Spleen (tissue), 11 donors: ENCODE data around the gene NAA15. TPM values are rescaled to one million over a fixed set of nuclear protein-coding genes. Genes with fewer than 3 reads are reported as not detected.
A peak's percentile ranks its signal among the peaks of the same experiment; 100 is the strongest.

ENCODE experiments used
- DNase-seq: peaks from one replicate; pipeline ENCODE4 v3.0.0-alpha.2; 2020
- H3K27ac ChIP-seq, 8 donors: fragments of 200-600 bp; sonication (generic) in 7 of 8; 1 replicate in 4 of 8; 2 replicates in 4 of 8; pipeline versions ENCODE4 v1.5.0 to v1.8.0; 2016 to 2021; ENCODE audit warnings: inconsistent platforms in 4 of 8, mild to moderate bottlenecking in 4 of 8, moderate library complexity in 1 of 8
- H3K27me3 ChIP-seq, 7 donors: fragments of 200-600 bp; sonication (generic) in 6 of 7; replicated peaks in 1 of 7; 1 replicate in 4 of 7; 2 replicates in 3 of 7; pipeline versions ENCODE4 v1.5.0 to v1.8.0; 2016 to 2021; ENCODE audit warnings: inconsistent platforms in 3 of 7, mild to moderate bottlenecking in 1 of 7
- H3K36me3 ChIP-seq, 6 donors: fragments of 200-600 bp; sonication (generic) in 5 of 6; 1 replicate in 4 of 6; 2 replicates in 2 of 6; pipeline versions ENCODE4 v1.5.0 to v1.8.0; 2016 to 2021; ENCODE audit warnings: inconsistent platforms in 2 of 6
- H3K4me1 ChIP-seq, 6 donors: fragments of 200-600 bp; sonication (generic) in 5 of 6; 1 replicate in 3 of 6; 2 replicates in 3 of 6; pipeline versions ENCODE4 v1.5.0 to v1.8.0; 2016 to 2021; ENCODE audit warnings: inconsistent platforms in 3 of 6
- H3K4me3 ChIP-seq, 8 donors: fragments of 200-600 bp; sonication (generic) in 7 of 8; 1 replicate in 4 of 8; 2 replicates in 4 of 8; pipeline versions ENCODE4 v1.5.0 to v1.8.0; 2016 to 2021; ENCODE audit warnings: inconsistent platforms in 4 of 8, mild to moderate bottlenecking in 4 of 8, moderate library complexity in 2 of 8
- H3K9me3 ChIP-seq, 8 donors: fragments of 200-600 bp; sonication (generic) in 7 of 8; 1 replicate in 4 of 8; 2 replicates in 4 of 8; pipeline versions ENCODE4 v1.5.0 to v1.8.0; 2016 to 2021; ENCODE audit warnings: inconsistent platforms in 4 of 8
- POLR2A ChIP-seq, 3 donors: fragments of 450-650 bp; IDR thresholded peaks; one replicate each; pipeline ENCODE4 v1.5.1; 2017; ENCODE audit warnings: antibody characterized with exemption in 3 of 3, mild to moderate bottlenecking in 1 of 3
- POLR2AphosphoS5 ChIP-seq, 3 donors: sonication (generic); formaldehyde crosslinking; IDR thresholded peaks; one replicate each; pipeline ENCODE4 v1.5.1; 2017; ENCODE audit warnings: antibody characterized with exemption in 3 of 3
- WGBS, 5 donors: extraction: QIAGEN DNeasy Blood & Tissue Kit in 3 of 5; methylation state at CpG; one replicate each; pipeline versions ENCODE4 v1.1.5 to v1.1.7; 2013 to 2018; 5-methylcytosine and 5-hydroxymethylcytosine counted together
- intact Hi-C: fragments of 100-400 bp; cut with DNase I; formaldehyde crosslinking; loops from one replicate; pipeline ENCODE4 v1.15.0; 2023; ENCODE audit warnings: low total_unique reads
- polyA plus RNA-seq, 3 donors: library from polyadenylated mRNA; stranded (reverse); fragments of 200-250 nt; gene quantifications; one replicate each; pipeline ENCODE4 v1.2.1, GENCODE V29; 2013
- total RNA-seq, 7 donors: library from RNA; depleted of rRNA in 3 of 7; stranded (reverse); fragments of >200 nt in 3 of 7; fragmentation: NEBNext Ultra II Directional in 4 of 7; extraction: Animal tissue kit (Norgen Biotek cat#: 25700) in 4 of 7; gene quantifications; one replicate each; pipeline versions ENCODE4 v1.1.0 to v1.2.1, GENCODE V29; 2016 to 2021
- TF ChIP-seq, protein P1 (sequence below), 11 experiments: fragments of 200-600 bp in 7 of 11; fragments of 450-650 bp in 4 of 11; sonication (generic) in 4 of 11; IDR thresholded peaks in 8 of 11; conservative IDR thresholded peaks in 3 of 11; 1 replicate in 7 of 11; 2 replicates in 4 of 11; pipeline versions ENCODE4 v1.4.0 to v1.8.0; 2016 to 2021; ENCODE audit warnings: antibody characterized with exemption in 11 of 11, inconsistent platforms in 4 of 11, mild to moderate bottlenecking in 1 of 11
- donor health status: healthy with polysubstance abuse.
- donor health status: DM: no; HTN: no; CAD: no; lungs with moderate emphysema.
- donor health status: DM: no; HTN: no; CAD: no.
- donor health status: Bipolar disorder and iron deficiency.
- donor health status: healthy.
- donor health status: DM: no; HTN: no; CAD: no.
- donor health status: DM: yes; HTN: yes; CAD: no.

NAA15 gene
- total and polyA plus RNA-seq, 10 donors = 5.4 to 66.7 (median 37.8) TPM

DNA sequence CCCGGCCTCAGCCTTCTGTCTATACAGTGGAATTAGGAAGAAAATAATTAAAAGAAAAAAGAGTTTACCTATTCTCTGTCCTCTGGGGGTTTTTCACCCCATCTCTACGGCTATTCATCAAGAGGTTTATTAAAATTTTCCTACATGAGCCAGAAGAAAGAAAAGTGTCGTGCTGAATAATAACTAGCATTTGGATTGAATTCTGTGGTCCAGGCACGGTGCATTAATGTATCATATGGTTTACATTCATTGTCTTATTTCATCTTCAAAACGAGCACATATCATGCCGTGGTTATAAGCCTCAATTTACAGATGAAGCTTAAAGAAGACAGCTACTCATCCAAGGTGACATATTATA lies 5.4 kb upstream of the NAA15 start:
- intact Hi-C loops = loop anchor here (5.0 to 10.0 kb wide), 2 partner anchors 69 to 201 kb away; no protein-coding TSS in a partner anchor
- H3K27me3 ChIP-seq = no peaks in the 10 kb centered on the region
- no peaks in the 10 kb centered on the region for H3K9me3 ChIP-seq
- H3K4me1 ChIP-seq = peaks cover 15 to 81% (median 46%) of the 10 kb centered on the region in 6 donors
- 19 to 34% (median 23%) methylated on average over 6 of the region's 6 CpGs for WGBS, 5 donors
- H3K4me3 ChIP-seq = peak overlapping the region in 7 of 8 donors; percentile 53 to 96 (median 81)
- no peak for DNase-seq
- H3K27ac ChIP-seq = peak overlapping the region; percentile 54 to 93 (median 89)
- no peak for TF ChIP-seq POLR2A (IDR thresholded peaks at IDR 0.05)
- TF ChIP-seq, protein P1, sequence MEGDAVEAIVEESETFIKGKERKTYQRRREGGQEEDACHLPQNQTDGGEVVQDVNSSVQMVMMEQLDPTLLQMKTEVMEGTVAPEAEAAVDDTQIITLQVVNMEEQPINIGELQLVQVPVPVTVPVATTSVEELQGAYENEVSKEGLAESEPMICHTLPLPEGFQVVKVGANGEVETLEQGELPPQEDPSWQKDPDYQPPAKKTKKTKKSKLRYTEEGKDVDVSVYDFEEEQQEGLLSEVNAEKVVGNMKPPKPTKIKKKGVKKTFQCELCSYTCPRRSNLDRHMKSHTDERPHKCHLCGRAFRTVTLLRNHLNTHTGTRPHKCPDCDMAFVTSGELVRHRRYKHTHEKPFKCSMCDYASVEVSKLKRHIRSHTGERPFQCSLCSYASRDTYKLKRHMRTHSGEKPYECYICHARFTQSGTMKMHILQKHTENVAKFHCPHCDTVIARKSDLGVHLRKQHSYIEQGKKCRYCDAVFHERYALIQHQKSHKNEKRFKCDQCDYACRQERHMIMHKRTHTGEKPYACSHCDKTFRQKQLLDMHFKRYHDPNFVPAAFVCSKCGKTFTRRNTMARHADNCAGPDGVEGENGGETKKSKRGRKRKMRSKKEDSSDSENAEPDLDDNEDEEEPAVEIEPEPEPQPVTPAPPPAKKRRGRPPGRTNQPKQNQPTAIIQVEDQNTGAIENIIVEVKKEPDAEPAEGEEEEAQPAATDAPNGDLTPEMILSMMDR (IDR thresholded peaks at IDR 0.05 in 8 of 11, conservative IDR thresholded peaks at IDR 0.05 in 3 of 11) = peak in 4 of 11 experiments; percentile 1 to 70 (median 32)
- no peak for TF ChIP-seq POLR2AphosphoS5 (IDR thresholded peaks at IDR 0.05)
- H3K36me3 ChIP-seq = peaks cover 0 to 35% (median 22%) of the 10 kb centered on the region in 6 donors

DNA sequence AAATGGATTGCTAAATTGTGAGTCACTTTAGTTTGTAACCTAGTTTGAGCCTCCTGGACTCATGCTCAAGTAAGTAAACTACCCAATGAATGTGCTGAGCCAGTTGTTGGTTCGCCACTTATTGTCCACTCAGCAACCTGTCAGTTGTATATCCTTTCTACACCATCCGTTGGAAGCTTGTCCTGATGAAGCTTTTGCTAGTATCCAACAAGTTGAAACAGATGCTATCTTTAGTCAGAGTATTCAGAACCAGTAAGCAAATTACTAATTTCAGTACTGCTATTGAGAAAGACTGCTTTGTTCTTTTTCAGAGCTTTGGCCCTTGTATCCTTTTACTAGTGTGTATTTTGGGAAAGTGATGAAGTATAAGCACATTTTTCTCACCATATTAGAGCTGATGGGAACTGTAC lies 4.3 kb upstream of the NAA15 start:
- no peak for TF ChIP-seq POLR2A (IDR thresholded peaks at IDR 0.05)
- TF ChIP-seq POLR2AphosphoS5 (IDR thresholded peaks at IDR 0.05) = no peak
- TF ChIP-seq, protein P1 (IDR thresholded peaks at IDR 0.05 in 8 of 11, conservative IDR thresholded peaks at IDR 0.05 in 3 of 11) = no peak
- Histone ChIP-seq H3K27ac (no peak overlapping the region), H3K27me3 (no peaks in the 10 kb centered on the region), H3K36me3 (peaks cover 0 to 24% (median 11%) of the 10 kb centered on the region in 6 donors), H3K9me3 (no peaks in the 10 kb centered on the region), H3K4me1 (peaks cover 15 to 76% (median 46%) of the 10 kb centered on the region in 6 donors), H3K4me3 (no peak overlapping the region)
- intact Hi-C loops = loop anchor here (5.0 to 10.0 kb wide), 2 partner anchors 70 to 202 kb away; no protein-coding TSS in a partner anchor
- 87 to 91% (median 89%) methylated on average over 2 of the region's 2 CpGs for WGBS, 5 donors
- DNase-seq = no peak

- Histone ChIP-seq H3K27ac (no peak overlapping the region), H3K9me3 (no peaks in the 10 kb centered on the region), H3K4me3 (no peak overlapping the region), H3K36me3 (peaks cover 0 to 4% (median 0%) of the 10 kb centered on the region in 6 donors), H3K4me1 (peaks cover 28 to 76% (median 53%) of the 10 kb centered on the region in 6 donors), H3K27me3 (no peaks in the 10 kb centered on the region)
- 84 to 95% (median 88%) methylated on average over 1 of the region's 1 CpG for WGBS, 5 donors
- TF ChIP-seq POLR2AphosphoS5 (IDR thresholded peaks at IDR 0.05) (no peak), POLR2A (IDR thresholded peaks at IDR 0.05) (no peak)
- TF ChIP-seq, protein P1 (IDR thresholded peaks at IDR 0.05 in 8 of 11, conservative IDR thresholded peaks at IDR 0.05 in 3 of 11) = no peak
- DNase-seq = no peak
- intact Hi-C loops = loop anchor here (5.0 to 10.0 kb wide), 2 partner anchors 72 to 205 kb away; no protein-coding TSS in a partner anchor
Measured at GRCh38 chr4:139299536-139299935, 1.8 kb upstream of the NAA15 start.

GRCh38 chr4:139300431-139301112 lies 733 bp upstream of the NAA15 start:
- intact Hi-C loops = no loop called here
- DNase-seq = no peak
- H3K27me3 ChIP-seq = no peaks in the 10 kb centered on the region
- H3K27ac ChIP-seq = peak overlapping the region; percentile 90 to 96 (median 94)
- 3 to 10% (median 4%) methylated on average over 16 of the region's 16 CpGs for WGBS, 5 donors
- H3K9me3 ChIP-seq = peaks cover 0 to 5% (median 0%) of the 10 kb centered on the region in 8 donors
- TF ChIP-seq POLR2A (IDR thresholded peaks at IDR 0.05) (no peak), POLR2AphosphoS5 (IDR thresholded peaks at IDR 0.05) (no peak)
- TF ChIP-seq, protein P1 (IDR thresholded peaks at IDR 0.05 in 8 of 11, conservative IDR thresholded peaks at IDR 0.05 in 3 of 11) = no peak
- peaks cover 26 to 80% (median 50%) of the 10 kb centered on the region in 6 donors for H3K4me1 ChIP-seq
- peak overlapping the region; percentile 70 to 100 (median 94) for H3K4me3 ChIP-seq
- peaks cover 0 to 13% (median 0%) of the 10 kb centered on the region in 6 donors for H3K36me3 ChIP-seq
